Measurements from ENCODE around the gene GTF2H2.
"Not testable (repeated sequence)": the region's sequence is repeated elsewhere in the genome, so short reads cannot be mapped to it uniquely, and the experiment has no call there.

GTF2H2 gene

GRCh38 chr5:71067262-71067928 is at the start of gene GTF2H2:
GTF2H2 (minus strand) TSS chr5:71067676; CDS start chr5:71062763, 4,913 bp downstream.
- H3K27me3 ChIP-seq (ENCODE audit: control insufficient read depth, insufficient read depth, low read length); H3K4me1 ChIP-seq (ENCODE audit: control insufficient read depth, low read depth, low read length); H3K27ac ChIP-seq (ENCODE audit: low read length); H3K9ac ChIP-seq (ENCODE audit: low read length); H3K9me3 ChIP-seq (ENCODE audit: control insufficient read depth, low read depth, low read length); H3K4me3 ChIP-seq (ENCODE audit: low read length); H3K36me3 ChIP-seq (ENCODE audit: control insufficient read depth, low read depth, low read length): not testable (repeated sequence)

GRCh38 chr5:71109730-71110275 is 42.3 kb upstream of the GTF2H2 start:
- H3K9ac ChIP-seq (ENCODE audit: low read length); H3K4me3 ChIP-seq (ENCODE audit: low read length); H3K9me3 ChIP-seq (ENCODE audit: control insufficient read depth, low read depth, low read length); H3K27me3 ChIP-seq (ENCODE audit: control insufficient read depth, insufficient read depth, low read length); H3K36me3 ChIP-seq (ENCODE audit: control insufficient read depth, low read depth, low read length); H3K27ac ChIP-seq (ENCODE audit: low read length); H3K4me1 ChIP-seq (ENCODE audit: control insufficient read depth, low read depth, low read length): not testable (repeated sequence)

- not testable (repeated sequence) for H3K9me3 ChIP-seq (ENCODE audit: control insufficient read depth, low read depth, low read length); H3K27ac ChIP-seq (ENCODE audit: low read length); H3K4me1 ChIP-seq (ENCODE audit: control insufficient read depth, low read depth, low read length); H3K36me3 ChIP-seq (ENCODE audit: control insufficient read depth, low read depth, low read length); H3K4me3 ChIP-seq (ENCODE audit: low read length); H3K27me3 ChIP-seq (ENCODE audit: control insufficient read depth, insufficient read depth, low read length); H3K9ac ChIP-seq (ENCODE audit: low read length)
Measured at GRCh38 chr5:71099996-71100395, 32.5 kb upstream of the GTF2H2 start.

- H3K36me3 ChIP-seq (ENCODE audit: control insufficient read depth, low read depth, low read length); H3K9me3 ChIP-seq (ENCODE audit: control insufficient read depth, low read depth, low read length); H3K27me3 ChIP-seq (ENCODE audit: control insufficient read depth, insufficient read depth, low read length); H3K4me1 ChIP-seq (ENCODE audit: control insufficient read depth, low read depth, low read length); H3K9ac ChIP-seq (ENCODE audit: low read length); H3K4me3 ChIP-seq (ENCODE audit: low read length): not testable (repeated sequence)
- peak overlapping the region; percentile 78 for H3K27ac ChIP-seq (ENCODE audit: low read length)
Measured at GRCh38 chr5:71097930-71098203, 30.4 kb upstream of the GTF2H2 start.

- H3K27me3 ChIP-seq (ENCODE audit: control insufficient read depth, insufficient read depth, low read length); H3K9me3 ChIP-seq (ENCODE audit: control insufficient read depth, low read depth, low read length); H3K4me3 ChIP-seq (ENCODE audit: low read length); H3K9ac ChIP-seq (ENCODE audit: low read length); H3K4me1 ChIP-seq (ENCODE audit: control insufficient read depth, low read depth, low read length); H3K36me3 ChIP-seq (ENCODE audit: control insufficient read depth, low read depth, low read length): not testable (repeated sequence)
- H3K27ac ChIP-seq (ENCODE audit: low read length), result peak overlapping the region; percentile 78
Measured at GRCh38 chr5:71097173-71097929, 29.9 kb upstream of the GTF2H2 start.

GRCh38 chr5:71089773-71090172 is 22.3 kb upstream of the GTF2H2 start:
- H3K9me3 ChIP-seq (ENCODE audit: control insufficient read depth, low read depth, low read length); H3K4me3 ChIP-seq (ENCODE audit: low read length); H3K4me1 ChIP-seq (ENCODE audit: control insufficient read depth, low read depth, low read length); H3K9ac ChIP-seq (ENCODE audit: low read length); H3K27ac ChIP-seq (ENCODE audit: low read length); H3K36me3 ChIP-seq (ENCODE audit: control insufficient read depth, low read depth, low read length); H3K27me3 ChIP-seq (ENCODE audit: control insufficient read depth, insufficient read depth, low read length): not testable (repeated sequence)

- H3K27ac ChIP-seq (ENCODE audit: low read length); H3K4me1 ChIP-seq (ENCODE audit: control insufficient read depth, low read depth, low read length); H3K27me3 ChIP-seq (ENCODE audit: control insufficient read depth, insufficient read depth, low read length); H3K36me3 ChIP-seq (ENCODE audit: control insufficient read depth, low read depth, low read length); H3K9ac ChIP-seq (ENCODE audit: low read length); H3K4me3 ChIP-seq (ENCODE audit: low read length); H3K9me3 ChIP-seq (ENCODE audit: control insufficient read depth, low read depth, low read length): not testable (repeated sequence)
Measured at GRCh38 chr5:71088754-71089153, 21.3 kb upstream of the GTF2H2 start.

GRCh38 chr5:71086145-71086544 is 18.7 kb upstream of the GTF2H2 start:
- H3K4me3 ChIP-seq (ENCODE audit: low read length); H3K4me1 ChIP-seq (ENCODE audit: control insufficient read depth, low read depth, low read length); H3K9ac ChIP-seq (ENCODE audit: low read length); H3K27ac ChIP-seq (ENCODE audit: low read length); H3K27me3 ChIP-seq (ENCODE audit: control insufficient read depth, insufficient read depth, low read length); H3K36me3 ChIP-seq (ENCODE audit: control insufficient read depth, low read depth, low read length); H3K9me3 ChIP-seq (ENCODE audit: control insufficient read depth, low read depth, low read length): not testable (repeated sequence)

GRCh38 chr5:71084280-71085063 is 17.0 kb upstream of the GTF2H2 start:
- not testable (repeated sequence) for H3K27me3 ChIP-seq (ENCODE audit: control insufficient read depth, insufficient read depth, low read length); H3K9me3 ChIP-seq (ENCODE audit: control insufficient read depth, low read depth, low read length); H3K4me1 ChIP-seq (ENCODE audit: control insufficient read depth, low read depth, low read length); H3K9ac ChIP-seq (ENCODE audit: low read length); H3K4me3 ChIP-seq (ENCODE audit: low read length); H3K27ac ChIP-seq (ENCODE audit: low read length); H3K36me3 ChIP-seq (ENCODE audit: control insufficient read depth, low read depth, low read length)

GRCh38 chr5:71082898-71083297 is 15.4 kb upstream of the GTF2H2 start:
- H3K27me3 ChIP-seq (ENCODE audit: control insufficient read depth, insufficient read depth, low read length); H3K27ac ChIP-seq (ENCODE audit: low read length); H3K9me3 ChIP-seq (ENCODE audit: control insufficient read depth, low read depth, low read length); H3K9ac ChIP-seq (ENCODE audit: low read length); H3K4me3 ChIP-seq (ENCODE audit: low read length); H3K4me1 ChIP-seq (ENCODE audit: control insufficient read depth, low read depth, low read length); H3K36me3 ChIP-seq (ENCODE audit: control insufficient read depth, low read depth, low read length): not testable (repeated sequence)

- not testable (repeated sequence) for H3K27me3 ChIP-seq (ENCODE audit: control insufficient read depth, insufficient read depth, low read length); H3K9ac ChIP-seq (ENCODE audit: low read length); H3K27ac ChIP-seq (ENCODE audit: low read length); H3K36me3 ChIP-seq (ENCODE audit: control insufficient read depth, low read depth, low read length); H3K4me1 ChIP-seq (ENCODE audit: control insufficient read depth, low read depth, low read length); H3K9me3 ChIP-seq (ENCODE audit: control insufficient read depth, low read depth, low read length); H3K4me3 ChIP-seq (ENCODE audit: low read length)
Measured at GRCh38 chr5:71082340-71082739, 14.9 kb upstream of the GTF2H2 start.

- not testable (repeated sequence) for H3K9ac ChIP-seq (ENCODE audit: low read length); H3K27me3 ChIP-seq (ENCODE audit: control insufficient read depth, insufficient read depth, low read length); H3K36me3 ChIP-seq (ENCODE audit: control insufficient read depth, low read depth, low read length); H3K4me3 ChIP-seq (ENCODE audit: low read length); H3K9me3 ChIP-seq (ENCODE audit: control insufficient read depth, low read depth, low read length); H3K27ac ChIP-seq (ENCODE audit: low read length); H3K4me1 ChIP-seq (ENCODE audit: control insufficient read depth, low read depth, low read length)
Measured at GRCh38 chr5:71061322-71061721, 6.2 kb downstream of the GTF2H2 start.
